MCF 10A (cell line): ENCODE measurements around the gene ZBTB7C. TPM values are rescaled to one million over a fixed set of nuclear protein-coding genes. Genes with fewer than 3 reads are reported as not detected.
"Not testable (repeated sequence)": the region's sequence is repeated elsewhere in the genome, so short reads cannot be mapped to it uniquely, and the experiment has no call there.

Experiments used
- BruUV-seq: library from RNA; stranded (reverse); fragments of 400-500 nt; replicated peaks from 2 replicates; lab custom pipeline; 2021; lab: Mats Ljungman, UMichigan
- CTCF ChIA-PET: fragments of 300-600 bp; sonication (Branson Sonifier 250); formaldehyde crosslinking; extraction: SDS; loops from one replicate; lab custom pipeline; 2021; ENCODE audit warnings: antibody characterized with exemption, inconsistent platforms; lab: Yijun Ruan, JAX
- POLR2A ChIA-PET: fragments of 300-600, 350-650 bp; sonication (Branson Sonifier 250); formaldehyde crosslinking; extraction: SDS; loops from one replicate; lab custom pipeline; 2020; ENCODE audit warnings: antibody characterized with exemption, inconsistent platforms; lab: Yijun Ruan, JAX
- DNase-seq: peaks from one replicate; pipeline ENCODE4 v3.0.0-alpha.2; 2018; ENCODE audit not compliant: unreplicated experiment
- H3K27ac Mint-ChIP-seq: one replicate; pipeline ENCODE4 v1.8.0; 2022; ENCODE audit warnings: mild to moderate bottlenecking, low read depth, mixed read lengths; ENCODE audit not compliant: unreplicated experiment
- H3K27me3 Mint-ChIP-seq: one replicate; pipeline ENCODE4 v1.8.0; 2022; ENCODE audit warnings: mixed read lengths; ENCODE audit not compliant: insufficient read depth, unreplicated experiment
- H3K36me3 Mint-ChIP-seq: one replicate; pipeline ENCODE4 v1.8.0; 2022; ENCODE audit warnings: mild to moderate bottlenecking, moderate library complexity, mixed read lengths; ENCODE audit not compliant: insufficient read depth, unreplicated experiment
- H3K4me1 Mint-ChIP-seq: one replicate; pipeline ENCODE4 v1.8.0; 2022; ENCODE audit warnings: mixed read lengths; ENCODE audit not compliant: insufficient read depth, unreplicated experiment
- H3K4me3 Mint-ChIP-seq: one replicate; pipeline ENCODE4 v1.8.0; 2022; ENCODE audit warnings: mild to moderate bottlenecking, moderate library complexity, mixed read lengths; ENCODE audit not compliant: unreplicated experiment
- H3K9me3 Mint-ChIP-seq: one replicate; pipeline ENCODE4 v1.8.0; 2022; ENCODE audit warnings: mixed read lengths; ENCODE audit not compliant: unreplicated experiment
- intact Hi-C: fragments of 100-400 bp; cut with micrococcal nuclease; formaldehyde crosslinking; loops from 2 replicates; pipeline ENCODE4 v1.14.1; 2022
- total RNA-seq: library from RNA; stranded (reverse); gene quantifications from 2 replicates; pipeline ENCODE4 v1.2.3, GENCODE V29; 2022
- TF ChIP-seq, protein P1 (sequence below): fragments of 200-600 bp; IDR thresholded peaks from one replicate; pipeline ENCODE4 v1.8.0; 2022; ENCODE audit warnings: antibody characterized with exemption, mild to moderate bottlenecking; ENCODE audit not compliant: unreplicated experiment

Gene ZBTB7C
- total RNA-seq, 1 experiment from 2014 or later: 0.42 TPM

DNA sequence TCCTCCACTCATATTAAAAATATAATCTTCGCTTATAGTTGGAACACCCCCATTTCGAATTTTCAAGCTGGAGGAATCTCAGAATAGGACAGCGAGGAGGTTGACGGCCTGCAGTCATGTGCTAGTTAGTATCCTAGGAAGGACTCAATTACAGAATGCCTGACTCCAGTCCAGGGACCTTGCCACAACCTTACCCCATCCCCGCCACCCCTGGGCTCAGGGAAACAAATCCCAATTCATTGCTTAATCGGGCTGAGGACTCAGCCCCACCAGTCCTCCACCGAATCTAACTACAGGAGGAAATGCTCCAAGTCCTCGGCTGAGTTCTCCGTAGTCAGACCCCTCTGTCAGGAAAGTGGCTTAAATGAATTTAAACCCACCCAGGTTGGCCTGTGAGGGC is 31.7 kb upstream of the ZBTB7C start:
- Mint-ChIP-seq H3K9me3 (no peaks in the 10 kb centered on the region), H3K4me1 (no peaks in the 10 kb centered on the region), H3K27ac (no peak overlapping the region), H3K27me3 (peaks cover 52% of the 10 kb centered on the region), H3K36me3 (no peaks in the 10 kb centered on the region), H3K4me3 (no peak overlapping the region)
- no peak for DNase-seq
- ChIA-PET CTCF (interaction anchor here (0.6 to 11.5 kb wide), 3 partner anchors 19 to 1226 kb away, joined by 4 to 264 read pairs (median 137); no protein-coding TSS in a partner anchor), POLR2A (no interaction called here)
- intact Hi-C loops: no loop called here
- TF ChIP-seq, protein P1, sequence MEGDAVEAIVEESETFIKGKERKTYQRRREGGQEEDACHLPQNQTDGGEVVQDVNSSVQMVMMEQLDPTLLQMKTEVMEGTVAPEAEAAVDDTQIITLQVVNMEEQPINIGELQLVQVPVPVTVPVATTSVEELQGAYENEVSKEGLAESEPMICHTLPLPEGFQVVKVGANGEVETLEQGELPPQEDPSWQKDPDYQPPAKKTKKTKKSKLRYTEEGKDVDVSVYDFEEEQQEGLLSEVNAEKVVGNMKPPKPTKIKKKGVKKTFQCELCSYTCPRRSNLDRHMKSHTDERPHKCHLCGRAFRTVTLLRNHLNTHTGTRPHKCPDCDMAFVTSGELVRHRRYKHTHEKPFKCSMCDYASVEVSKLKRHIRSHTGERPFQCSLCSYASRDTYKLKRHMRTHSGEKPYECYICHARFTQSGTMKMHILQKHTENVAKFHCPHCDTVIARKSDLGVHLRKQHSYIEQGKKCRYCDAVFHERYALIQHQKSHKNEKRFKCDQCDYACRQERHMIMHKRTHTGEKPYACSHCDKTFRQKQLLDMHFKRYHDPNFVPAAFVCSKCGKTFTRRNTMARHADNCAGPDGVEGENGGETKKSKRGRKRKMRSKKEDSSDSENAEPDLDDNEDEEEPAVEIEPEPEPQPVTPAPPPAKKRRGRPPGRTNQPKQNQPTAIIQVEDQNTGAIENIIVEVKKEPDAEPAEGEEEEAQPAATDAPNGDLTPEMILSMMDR: no peak
- no TSS peak for BruUV-seq

DNA sequence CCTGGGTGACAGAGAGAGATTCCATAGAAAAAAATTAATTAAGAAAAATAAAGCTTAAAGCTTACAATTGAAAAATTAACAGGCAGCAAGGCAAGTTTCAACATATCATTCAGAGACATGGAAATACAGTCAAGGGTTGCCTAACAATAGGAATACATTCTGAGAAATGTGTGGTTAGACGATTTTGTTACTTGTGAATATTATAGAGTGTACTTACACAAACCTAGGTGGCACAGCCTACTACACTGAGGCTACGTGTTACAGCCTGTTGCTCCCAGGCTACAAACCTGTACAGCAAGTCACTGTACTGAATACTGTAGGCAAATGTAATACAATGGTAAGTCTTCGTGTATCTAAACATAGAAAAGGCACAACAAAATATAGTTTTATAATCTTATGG is 27.7 kb upstream of the ZBTB7C start:
- CTCF ChIA-PET: interaction anchor here (0.6 to 2.6 kb wide), 5 partner anchors 8 to 145 kb away, joined by 4 to 10 read pairs (median 4); no protein-coding TSS in a partner anchor
- POLR2A ChIA-PET: interaction anchor here (1.1 kb wide), 1 partner anchor 408 kb away, joined by 3 read pairs; no protein-coding TSS in a partner anchor
- H3K27ac Mint-ChIP-seq: no peak overlapping the region

DNA sequence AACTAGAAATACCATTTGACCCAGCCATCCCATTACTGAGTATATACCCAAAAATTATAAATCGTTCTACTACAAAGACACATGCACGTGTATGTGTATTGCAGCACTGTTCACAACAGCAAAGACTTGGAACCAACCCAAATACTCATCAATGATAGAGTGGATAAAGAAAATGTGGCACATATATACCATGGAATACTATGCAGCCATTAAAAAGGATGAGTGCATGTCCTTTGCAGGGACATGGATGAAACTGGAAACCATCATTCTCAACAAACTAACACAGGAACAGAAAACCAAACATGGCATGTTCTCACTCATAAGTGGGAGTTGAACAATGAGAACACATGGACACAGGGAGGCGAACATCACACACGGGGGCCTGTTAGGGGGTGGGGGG is 25.2 kb upstream of the ZBTB7C start:
- H3K4me3 Mint-ChIP-seq, H3K4me1 Mint-ChIP-seq: not testable (repeated sequence)

More for the DNA sequence above, 27.7 kb upstream of the ZBTB7C start:
- H3K4me1 Mint-ChIP-seq: no peaks in the 10 kb centered on the region
- BruUV-seq: no TSS peak
- TF ChIP-seq, protein P1: no peak
- H3K36me3 Mint-ChIP-seq: no peaks in the 10 kb centered on the region
- intact Hi-C loops: no loop called here
- H3K27me3 Mint-ChIP-seq: peaks cover 53% of the 10 kb centered on the region
- no peaks in the 10 kb centered on the region for H3K9me3 Mint-ChIP-seq
- no peak for DNase-seq
- no peak overlapping the region for H3K4me3 Mint-ChIP-seq

DNA sequence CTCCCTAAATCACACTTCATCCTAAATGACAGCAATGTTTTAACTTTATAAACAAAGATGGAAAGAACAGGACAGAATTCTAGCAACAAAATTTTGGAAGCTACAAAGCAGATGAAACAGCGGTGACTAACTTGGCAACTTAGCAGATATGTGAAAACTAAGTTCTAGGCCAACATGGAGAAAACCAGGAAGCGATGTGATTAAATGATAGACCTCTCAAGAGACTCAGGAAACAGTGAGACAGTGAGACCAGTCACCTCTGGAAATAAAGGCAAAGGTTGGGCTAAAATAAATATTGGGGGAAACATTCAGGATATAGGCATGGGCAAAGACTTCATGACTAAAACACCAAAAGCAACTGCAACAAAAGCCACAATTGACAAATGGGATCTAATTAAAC is 24.4 kb upstream of the ZBTB7C start:
- ChIA-PET CTCF (interaction anchor here (1.1 kb wide), 1 partner anchor 11 kb away, joined by 5 read pairs; no protein-coding TSS in a partner anchor), POLR2A (no interaction called here)
- peaks cover 43% of the 10 kb centered on the region for H3K27me3 Mint-ChIP-seq
- DNase-seq: no peak
- intact Hi-C loops: no loop called here
- no peak overlapping the region for H3K27ac Mint-ChIP-seq
- no peak overlapping the region for H3K4me3 Mint-ChIP-seq
- H3K9me3 Mint-ChIP-seq: no peaks in the 10 kb centered on the region
- no peaks in the 10 kb centered on the region for H3K36me3 Mint-ChIP-seq
- no peaks in the 10 kb centered on the region for H3K4me1 Mint-ChIP-seq
- BruUV-seq: no TSS peak
- TF ChIP-seq, protein P1: no peak

More for the DNA sequence above, 25.2 kb upstream of the ZBTB7C start:
- H3K27ac Mint-ChIP-seq, H3K36me3 Mint-ChIP-seq, DNase-seq, intact Hi-C loops, H3K9me3 Mint-ChIP-seq, BruUV-seq, POLR2A ChIA-PET: not testable (repeated sequence)
- CTCF ChIA-PET: interaction anchor here (0.8 to 2.1 kb wide), 2 partner anchors 22 to 404 kb away, joined by 3 to 6 read pairs; no protein-coding TSS in a partner anchor
- H3K27me3 Mint-ChIP-seq: peaks cover 51% of the 10 kb centered on the region
